Measurements from ENCODE around the gene TP53AIP1. TPM values are rescaled to one million over a fixed set of nuclear protein-coding genes. Genes with fewer than 3 reads are reported as not detected.

TP53AIP1 gene
- total and polyA plus RNA-seq, 9 donors, result 0.02 to 1.5 (median 0.31) TPM; not detected in 5

- TF ChIP-seq CTCF (IDR thresholded peaks at IDR 0.05) (no peak), POLR2A (IDR thresholded peaks at IDR 0.05) (no peak), EP300 (IDR thresholded peaks at IDR 0.05) (no peak)
- no peaks in the 10 kb centered on the region for H3K9me3 ChIP-seq
- no peaks in the 10 kb centered on the region for H3K27me3 ChIP-seq
- no peaks in the 10 kb centered on the region for H3K36me3 ChIP-seq
- DNase-seq, result no peak
- intact Hi-C loops (cut with DNase I), result loop anchor here in 1 of 4 donors (5.0 kb wide), 1 partner anchor 71 kb away; no protein-coding TSS in a partner anchor
- H3K27ac ChIP-seq, result no peak overlapping the region
- no peak overlapping the region for H3K4me3 ChIP-seq
- WGBS, 3 donors, result 39 to 57% (median 52%) methylated on average over 5 of the region's 5 CpGs
- peaks cover 2% of the 10 kb centered on the region for H3K4me1 ChIP-seq (ENCODE audit: insufficient read depth)
Measured at GRCh38 chr11:128886406-128887124, 56.1 kb downstream of the TP53AIP1 start.

Other genes with a start within 250 kb of the TP53AIP1 start
- 10 to 100 TPM in 4 of 7 donors, 1 to 10 TPM in 3; 4.0 to 18.4 (median 12.1) TPM for gene FLI1, start 248.8 kb downstream of the TP53AIP1 start, total RNA-seq
- gene FLI1, start 248.8 kb downstream of the TP53AIP1 start, polyA plus RNA-seq, result 10 to 100 TPM; 12.3 to 22.5 TPM
- under 1 TPM in 1 of 7 donors, not detected in 6; 0.48 TPM for gene KCNJ1, start 75.6 kb downstream of the TP53AIP1 start, total RNA-seq
- not detected for gene KCNJ1, start 75.6 kb downstream of the TP53AIP1 start, polyA plus RNA-seq
- 1 to 10 TPM in 5 of 7 donors, under 1 TPM in 2; 0.72 to 2.8 (median 2.0) TPM for gene KCNJ5, start 51.5 kb downstream of the TP53AIP1 start, total RNA-seq
- 1 to 10 TPM in 1 of 2 donors, under 1 TPM in 1; 0.42 to 3.7 TPM for gene KCNJ5, start 51.5 kb downstream of the TP53AIP1 start, polyA plus RNA-seq
- gene ARHGAP32, start 249.5 kb upstream of the TP53AIP1 start, total RNA-seq, result 10 to 100 TPM; 22.3 to 34.8 (median 31.6) TPM
- 10 to 100 TPM in 1 of 2 donors, 1 to 10 TPM in 1; 5.9 to 12.4 TPM for gene ARHGAP32, start 249.5 kb upstream of the TP53AIP1 start, polyA plus RNA-seq

Data from ovary (tissue), 9 donors.